Lower lobe of right lung (tissue), 2 donors: ENCODE data around the gene P2RY6. TPM values are rescaled to one million over a fixed set of nuclear protein-coding genes. Genes with fewer than 3 reads are reported as not detected.

Source experiments
- ATAC-seq, 2 donors: fragments of 200-7000 bp; cut with Tn5 transposase; one replicate each; pipeline ENCODE4 v1.9.1; 2020 to 2022; ENCODE audit warnings: mild to moderate bottlenecking in 2 of 2, moderate library complexity in 2 of 2
- DNase-seq: peaks from one replicate; pipeline ENCODE4 v3.0.0-alpha.2; 2020
- H3K27ac ChIP-seq: fragments of 200-600 bp; one replicate; pipeline ENCODE4 v1.8.0; 2022
- H3K27me3 ChIP-seq: fragments of 200-600 bp; one replicate; pipeline ENCODE4 v1.8.0; 2022; ENCODE audit warnings: low read depth
- H3K36me3 ChIP-seq: fragments of 200-600 bp; one replicate; pipeline ENCODE4 v1.8.0; 2022; ENCODE audit warnings: mild to moderate bottlenecking
- H3K4me1 ChIP-seq: fragments of 200-600 bp; one replicate; pipeline ENCODE4 v1.8.0; 2022
- H3K4me3 ChIP-seq: fragments of 200-600 bp; one replicate; pipeline ENCODE4 v1.8.0; 2022; ENCODE audit warnings: mild to moderate bottlenecking
- H3K9me3 ChIP-seq: fragments of 200-600 bp; one replicate; pipeline ENCODE4 v1.8.0; 2022
- intact Hi-C: fragments of 100-400 bp; cut with DNase I; formaldehyde crosslinking; loops from one replicate; pipeline ENCODE4 v1.11.0; 2022
- total RNA-seq: library from RNA; stranded (reverse); fragmentation: NEBNext Ultra II Directional; extraction: Animal tissue kit (Norgen Biotek cat#: 25700); gene quantifications from one replicate; pipeline ENCODE4 v1.2.1, GENCODE V29; 2021
- TF ChIP-seq, protein P1 (sequence below): fragments of 200-600 bp; IDR thresholded peaks from one replicate; pipeline ENCODE4 v1.8.0; 2022; ENCODE audit warnings: antibody characterized with exemption, mild to moderate bottlenecking
- donor health status: DM: no; HTN: yes; CAD: no; lungs with severe emphysema.

Gene P2RY6
- total RNA-seq, 1 donor from 2014 or later, result 3.6 TPM

DNA sequence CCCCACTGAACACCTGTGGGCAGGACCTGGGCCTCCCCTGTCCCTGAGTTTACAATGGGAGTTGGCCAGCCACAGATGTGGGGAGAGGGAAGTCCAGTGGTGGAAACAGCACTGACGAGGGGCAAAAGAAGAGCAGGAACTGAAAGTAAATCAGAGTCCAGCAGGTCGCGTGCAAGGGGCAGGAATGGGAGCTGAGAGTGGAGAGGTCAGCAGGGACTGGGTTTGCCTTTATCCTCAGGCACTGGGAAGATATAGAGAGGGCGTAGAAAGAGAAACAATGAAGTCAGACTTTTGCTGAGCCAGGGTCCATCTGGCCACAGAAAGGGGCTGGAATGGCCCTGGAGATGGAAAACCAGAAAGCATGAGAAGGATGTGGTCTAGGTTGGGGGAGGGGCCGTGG, 8.5 kb downstream of the P2RY6 start:
- peak; percentile 35 to 62 for ATAC-seq
- TF ChIP-seq, protein P1, sequence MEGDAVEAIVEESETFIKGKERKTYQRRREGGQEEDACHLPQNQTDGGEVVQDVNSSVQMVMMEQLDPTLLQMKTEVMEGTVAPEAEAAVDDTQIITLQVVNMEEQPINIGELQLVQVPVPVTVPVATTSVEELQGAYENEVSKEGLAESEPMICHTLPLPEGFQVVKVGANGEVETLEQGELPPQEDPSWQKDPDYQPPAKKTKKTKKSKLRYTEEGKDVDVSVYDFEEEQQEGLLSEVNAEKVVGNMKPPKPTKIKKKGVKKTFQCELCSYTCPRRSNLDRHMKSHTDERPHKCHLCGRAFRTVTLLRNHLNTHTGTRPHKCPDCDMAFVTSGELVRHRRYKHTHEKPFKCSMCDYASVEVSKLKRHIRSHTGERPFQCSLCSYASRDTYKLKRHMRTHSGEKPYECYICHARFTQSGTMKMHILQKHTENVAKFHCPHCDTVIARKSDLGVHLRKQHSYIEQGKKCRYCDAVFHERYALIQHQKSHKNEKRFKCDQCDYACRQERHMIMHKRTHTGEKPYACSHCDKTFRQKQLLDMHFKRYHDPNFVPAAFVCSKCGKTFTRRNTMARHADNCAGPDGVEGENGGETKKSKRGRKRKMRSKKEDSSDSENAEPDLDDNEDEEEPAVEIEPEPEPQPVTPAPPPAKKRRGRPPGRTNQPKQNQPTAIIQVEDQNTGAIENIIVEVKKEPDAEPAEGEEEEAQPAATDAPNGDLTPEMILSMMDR, result no peak
- Histone ChIP-seq H3K27me3 (no peaks in the 10 kb centered on the region), H3K4me1 (peaks cover 12% of the 10 kb centered on the region), H3K4me3 (no peak overlapping the region), H3K36me3 (no peaks in the 10 kb centered on the region), H3K27ac (no peak overlapping the region), H3K9me3 (no peaks in the 10 kb centered on the region)
- no peak for DNase-seq
- intact Hi-C loops, result no loop called here

DNA sequence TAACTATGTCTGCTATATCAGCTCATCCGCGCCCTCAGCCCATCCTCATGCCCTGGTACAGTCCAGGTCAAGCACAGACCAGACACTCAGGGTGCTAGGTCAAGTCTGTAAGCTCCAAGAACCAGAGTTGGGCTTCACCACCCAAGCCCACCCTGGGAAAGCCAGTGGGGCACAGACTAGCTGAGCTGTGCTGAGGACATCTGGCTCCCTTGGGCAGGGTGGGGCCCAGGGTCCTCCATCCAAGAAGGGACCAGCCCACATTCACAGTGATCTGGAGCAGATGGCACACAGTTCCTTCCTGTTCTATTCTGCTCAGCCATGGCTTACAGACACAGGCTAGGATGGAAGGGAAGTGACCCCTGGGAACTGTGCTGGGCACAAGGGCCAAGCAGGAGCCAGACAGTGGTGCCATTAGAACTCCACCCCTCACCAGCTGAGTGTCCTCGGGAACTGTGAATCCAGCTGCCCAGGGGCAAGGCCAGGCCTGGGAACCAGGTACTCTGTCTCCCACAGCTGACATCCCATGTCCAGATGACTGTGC, 9.1 kb downstream of the P2RY6 start:
- ATAC-seq (peak; percentile 38 to 67), DNase-seq (no peak)
- intact Hi-C loops, result no loop called here
- Histone ChIP-seq H3K27me3 (no peaks in the 10 kb centered on the region), H3K4me1 (peaks cover 12% of the 10 kb centered on the region), H3K9me3 (no peaks in the 10 kb centered on the region), H3K36me3 (no peaks in the 10 kb centered on the region), H3K27ac (peak overlapping the region; percentile 31), H3K4me3 (no peak overlapping the region)
- TF ChIP-seq, protein P1, result no peak

DNA sequence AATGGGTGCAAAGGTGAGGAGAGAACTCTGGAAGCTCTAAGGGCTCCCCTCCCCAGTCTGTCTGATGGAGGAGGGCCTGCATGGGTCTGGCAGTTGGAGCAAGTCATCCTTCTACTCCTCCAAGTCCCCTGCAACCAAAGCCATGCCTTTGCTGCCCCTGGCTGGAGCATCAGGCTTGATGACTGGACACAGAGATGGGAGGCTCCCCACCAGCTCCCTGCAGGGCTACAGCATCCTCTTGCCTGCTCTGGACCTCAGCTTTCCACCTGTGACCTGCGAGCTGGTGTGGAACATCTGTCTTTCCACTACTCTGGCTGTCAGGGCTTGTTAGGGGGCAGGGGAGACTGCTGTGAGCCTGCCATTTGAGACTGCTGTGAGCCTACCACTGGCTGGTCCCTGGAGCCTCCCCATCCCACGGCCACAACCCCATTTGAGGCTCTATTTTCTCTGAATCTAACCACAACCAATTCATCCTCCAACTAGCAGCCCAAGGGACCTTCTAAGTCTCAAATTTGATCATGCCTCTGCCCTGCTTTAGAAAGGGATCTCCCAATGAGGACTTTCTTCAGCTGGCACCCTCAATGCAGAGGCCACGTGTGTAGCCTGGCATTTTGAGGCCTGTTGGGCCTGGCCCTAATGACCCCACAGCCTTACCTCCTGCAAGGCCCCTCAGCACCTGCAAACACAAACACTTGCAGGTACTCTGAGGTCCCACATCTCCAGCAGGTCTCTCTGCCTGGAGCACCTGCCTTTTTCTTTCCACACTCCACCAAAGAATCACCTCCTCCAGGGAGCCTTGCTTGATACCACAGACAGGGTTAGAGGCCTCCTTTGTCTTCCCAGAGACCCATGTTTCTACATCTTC, 9.9 kb downstream of the P2RY6 start:
- Histone ChIP-seq H3K4me3 (no peak overlapping the region), H3K9me3 (no peaks in the 10 kb centered on the region), H3K4me1 (peaks cover 18% of the 10 kb centered on the region), H3K36me3 (no peaks in the 10 kb centered on the region), H3K27me3 (no peaks in the 10 kb centered on the region), H3K27ac (no peak overlapping the region)
- TF ChIP-seq, protein P1, result no peak
- DNase-seq (no peak), ATAC-seq (no peak)
- intact Hi-C loops, result no loop called here

DNA sequence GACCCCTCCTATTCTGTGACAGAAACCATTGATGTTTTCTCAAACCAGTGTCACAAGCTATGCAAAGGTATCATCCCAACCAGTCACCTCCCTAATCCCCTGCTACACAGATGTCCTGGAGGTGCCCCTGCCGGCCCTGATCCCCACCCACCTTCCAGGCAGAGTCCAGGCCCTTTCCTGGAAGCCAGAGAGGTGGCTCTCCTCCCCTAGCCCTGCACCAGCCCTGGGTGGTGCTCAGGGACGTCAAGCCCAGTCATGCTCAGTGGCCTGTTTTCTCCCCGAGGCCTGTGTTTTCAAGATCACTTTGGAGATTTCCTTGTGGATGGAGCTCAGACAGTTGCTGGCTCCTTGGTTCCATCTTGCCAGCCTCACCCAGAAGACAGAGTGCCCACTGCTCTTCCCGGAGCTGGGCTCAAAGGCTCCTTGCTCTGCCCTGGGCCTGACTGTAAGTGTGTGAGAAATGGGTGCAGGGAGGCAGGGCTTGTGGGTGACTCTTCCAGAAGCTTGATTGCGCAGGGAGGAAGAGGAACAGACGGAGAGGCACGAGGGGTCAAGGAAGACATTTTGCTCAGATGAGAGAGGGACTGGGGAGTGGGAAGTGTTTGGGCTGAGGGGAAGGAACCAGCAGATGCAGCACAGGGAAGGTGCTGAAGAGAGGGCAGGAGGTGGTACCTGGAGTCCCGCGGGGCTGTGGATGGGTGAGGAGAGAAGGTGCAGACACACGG, 11.3 kb downstream of the P2RY6 start:
- Histone ChIP-seq H3K27me3 (no peaks in the 10 kb centered on the region), H3K4me1 (peaks cover 32% of the 10 kb centered on the region), H3K27ac (no peak overlapping the region), H3K4me3 (no peak overlapping the region), H3K9me3 (no peaks in the 10 kb centered on the region), H3K36me3 (no peaks in the 10 kb centered on the region)
- ATAC-seq (no peak), DNase-seq (no peak)
- TF ChIP-seq, protein P1, result no peak
- intact Hi-C loops, result no loop called here

DNA sequence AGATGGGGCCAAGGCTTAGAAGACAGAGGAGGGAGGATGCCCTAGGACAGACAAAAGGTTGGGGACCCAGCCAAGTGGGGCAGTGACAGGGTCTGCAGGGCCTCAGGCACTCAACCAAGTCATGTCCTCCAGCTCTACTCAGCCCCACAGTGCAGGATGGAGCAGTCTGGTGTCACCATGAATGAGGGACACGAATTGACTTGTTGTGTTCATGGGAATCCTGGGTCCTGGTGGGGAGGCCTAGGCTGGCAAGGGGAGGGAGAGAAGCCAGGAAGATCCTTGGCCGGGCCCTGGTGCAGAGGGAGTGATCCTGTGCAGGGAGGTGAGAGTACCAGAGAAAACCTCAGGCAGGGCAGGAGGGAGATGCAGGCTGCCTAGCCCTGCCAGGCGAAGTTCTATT, 12.0 kb downstream of the P2RY6 start:
- TF ChIP-seq, protein P1, result no peak
- H3K4me3 ChIP-seq, result no peak overlapping the region
- no peaks in the 10 kb centered on the region for H3K27me3 ChIP-seq
- H3K27ac ChIP-seq, result no peak overlapping the region
- H3K36me3 ChIP-seq, result no peaks in the 10 kb centered on the region
- H3K4me1 ChIP-seq, result peaks cover 39% of the 10 kb centered on the region
- ATAC-seq (no peak), DNase-seq (no peak)
- intact Hi-C loops, result no loop called here
- H3K9me3 ChIP-seq, result no peaks in the 10 kb centered on the region
